Hippocampal formation (tissue), 2 donors: ENCODE results near the gene VPS26A.

Source experiments
- DNase-seq, 2 donors: peaks; one replicate each; lab custom pipeline; 2025; lab: John Stamatoyannopoulos, UW

VPS26A gene

DNA sequence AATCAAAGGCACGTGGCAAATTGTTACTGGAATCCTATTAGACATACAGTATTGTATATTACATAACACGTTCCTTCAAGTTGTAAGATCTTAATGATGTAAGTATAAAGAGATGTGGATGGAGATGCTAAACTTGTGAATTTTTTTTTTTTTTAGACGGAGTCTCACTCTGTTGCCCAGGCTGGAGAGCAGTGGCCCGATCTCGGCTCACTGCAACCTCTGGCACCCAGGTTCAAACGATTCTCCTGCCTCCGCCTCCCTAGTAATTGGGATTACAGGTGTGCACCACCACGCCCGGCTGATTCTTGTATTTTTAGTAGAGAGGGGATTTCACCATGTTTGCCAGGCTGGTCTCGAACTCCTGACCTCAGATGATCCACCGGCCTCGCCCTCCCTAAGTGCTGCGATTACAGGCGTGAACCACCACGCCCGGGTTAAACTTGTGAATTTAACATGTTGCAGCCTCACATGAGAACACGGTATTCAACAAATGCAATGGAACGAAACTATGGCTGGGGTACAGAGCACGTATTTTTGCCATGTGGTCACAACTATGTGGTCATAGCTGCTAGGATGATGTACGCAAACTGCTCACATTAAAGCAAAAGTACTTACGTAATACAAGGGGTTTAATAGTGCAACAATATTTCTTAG lies 55.2 kb downstream of the VPS26A start:
- no peak for DNase-seq

DNA sequence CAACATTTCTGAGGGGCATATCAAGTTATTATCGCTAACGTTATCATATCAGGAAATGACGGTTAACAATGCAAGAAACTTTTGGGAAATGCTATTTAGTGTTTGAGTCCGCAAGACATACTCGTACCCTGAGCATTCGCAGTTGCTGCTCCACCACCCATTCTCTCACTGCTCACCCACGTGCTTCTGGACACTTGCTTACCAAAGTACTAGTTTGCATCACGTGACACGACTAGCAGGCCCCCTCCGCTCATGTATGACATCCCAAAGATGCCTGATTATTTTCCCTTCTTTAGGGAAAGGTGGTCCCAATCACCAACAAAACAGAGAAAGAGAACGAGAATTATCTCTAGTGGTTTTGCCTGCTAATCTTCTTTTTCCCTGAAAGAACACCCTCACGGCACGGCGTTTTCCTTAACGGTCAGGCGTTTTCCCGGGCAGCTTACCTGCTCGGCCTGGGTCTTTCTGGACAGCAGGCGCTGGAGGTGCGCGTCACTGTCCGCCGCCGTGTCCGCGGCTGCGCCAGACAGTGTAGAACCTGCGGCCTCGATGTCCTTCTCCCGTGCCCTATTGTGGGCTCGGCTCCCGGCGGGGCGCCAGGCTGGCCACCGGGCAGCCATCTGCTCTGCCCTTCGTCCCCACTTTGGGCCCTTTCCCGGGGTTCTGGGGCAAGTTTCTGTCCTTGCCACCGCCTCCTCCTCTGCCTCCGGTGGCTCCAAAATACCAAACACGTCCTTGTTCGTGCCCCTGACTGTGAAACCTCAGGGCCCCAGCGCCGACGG lies 56.0 kb downstream of the VPS26A start, which contains the start of gene SUPV3L1:
TSS of gene SUPV3L1 (plus strand) at position 492 of the 782 bp plus-strand sequence. CDS start at position 550, 58 bp downstream.
- peak; percentile 88 to 99 for DNase-seq

DNA sequence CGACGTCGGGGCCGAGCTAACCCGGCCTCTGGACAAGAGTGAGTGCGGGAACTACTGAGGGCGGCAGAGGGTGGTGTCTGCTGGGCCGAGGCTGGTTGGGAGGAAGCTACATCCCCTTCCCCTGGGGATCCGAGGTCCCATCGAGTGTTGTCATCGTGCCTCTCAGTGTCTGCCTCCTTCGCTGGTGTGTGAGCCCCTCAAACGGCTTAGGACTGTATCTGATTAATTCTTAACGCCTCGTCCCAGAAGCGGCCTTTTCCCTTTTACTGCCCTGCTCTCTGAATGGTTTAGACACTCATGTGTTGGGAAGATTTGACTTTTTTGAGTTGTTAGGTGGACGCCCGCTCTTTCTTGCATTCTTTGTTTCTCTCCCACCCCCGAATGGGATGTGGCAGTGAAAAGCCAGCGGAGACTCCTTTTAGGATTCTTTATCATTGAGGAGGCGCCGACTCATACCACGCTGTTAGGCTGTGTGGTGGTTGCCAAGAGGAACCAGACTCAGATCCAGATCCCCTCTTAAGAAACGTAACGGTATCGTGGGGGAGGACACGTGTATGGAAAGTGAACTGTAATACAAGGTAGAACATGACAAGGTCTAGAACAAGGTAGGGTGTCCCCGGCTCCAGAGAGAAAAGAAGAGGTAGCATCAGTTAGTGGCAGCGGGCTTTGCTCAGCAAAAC lies 56.7 kb downstream of the VPS26A start:
- no peak for DNase-seq

DNA sequence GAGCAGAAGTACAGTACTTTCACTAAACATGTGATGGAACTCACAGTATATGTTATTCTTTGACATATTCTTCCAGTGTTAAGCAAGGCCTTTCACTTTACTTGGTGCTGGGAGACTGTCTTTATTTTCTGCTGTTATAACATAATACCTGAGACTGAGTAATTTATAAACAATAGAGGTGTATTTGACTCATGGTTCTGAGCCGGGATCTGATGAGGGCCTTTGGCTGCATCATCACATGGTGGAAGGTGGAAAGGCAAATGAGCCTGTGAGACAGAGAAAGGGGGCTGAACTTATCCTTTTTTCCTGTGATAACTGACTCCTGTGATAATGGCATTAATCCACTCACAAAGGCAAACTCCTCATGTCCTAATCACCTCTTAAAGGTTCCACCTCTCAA lies 57.5 kb downstream of the VPS26A start:
- no peak for DNase-seq

DNA sequence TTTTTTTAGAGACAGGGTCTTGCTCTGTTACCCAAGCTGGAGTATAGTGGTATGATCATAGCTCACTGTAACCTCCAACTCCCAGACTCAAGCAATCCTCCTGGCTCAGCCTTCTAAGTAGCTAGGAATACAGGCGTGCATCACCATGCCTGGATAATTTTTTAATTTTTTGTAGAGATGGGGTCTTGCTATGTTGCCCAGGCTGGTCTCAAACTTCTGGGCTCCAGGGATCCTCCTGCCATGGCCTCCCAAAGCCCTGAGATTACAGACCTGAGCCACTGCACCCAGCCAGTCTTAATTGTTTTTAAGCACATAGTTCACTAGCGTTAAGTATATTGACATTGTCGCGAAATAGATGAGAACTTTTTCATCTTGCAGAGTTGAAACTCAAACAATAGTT lies 58.0 kb downstream of the VPS26A start:
- DNase-seq: no peak

DNA sequence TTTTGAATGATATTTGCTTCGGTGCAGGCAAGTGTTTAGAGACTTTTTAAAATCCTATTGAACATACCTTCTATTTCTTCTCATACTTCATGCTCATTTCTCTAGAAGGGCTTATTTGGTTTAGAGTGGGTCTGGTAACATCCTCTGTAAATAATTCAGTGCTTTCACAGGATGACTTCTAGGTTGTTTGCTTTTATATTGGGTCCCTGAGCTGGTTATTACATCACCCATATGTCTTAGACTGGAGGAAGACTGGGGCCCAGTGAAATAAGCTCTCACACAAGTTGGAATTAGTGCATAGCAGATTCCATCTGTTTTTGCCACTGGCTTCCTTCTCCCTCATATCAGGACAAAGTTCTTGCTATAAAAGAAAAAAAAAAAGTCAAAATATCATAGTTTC lies 62.5 kb downstream of the VPS26A start:
- no peak for DNase-seq

DNA sequence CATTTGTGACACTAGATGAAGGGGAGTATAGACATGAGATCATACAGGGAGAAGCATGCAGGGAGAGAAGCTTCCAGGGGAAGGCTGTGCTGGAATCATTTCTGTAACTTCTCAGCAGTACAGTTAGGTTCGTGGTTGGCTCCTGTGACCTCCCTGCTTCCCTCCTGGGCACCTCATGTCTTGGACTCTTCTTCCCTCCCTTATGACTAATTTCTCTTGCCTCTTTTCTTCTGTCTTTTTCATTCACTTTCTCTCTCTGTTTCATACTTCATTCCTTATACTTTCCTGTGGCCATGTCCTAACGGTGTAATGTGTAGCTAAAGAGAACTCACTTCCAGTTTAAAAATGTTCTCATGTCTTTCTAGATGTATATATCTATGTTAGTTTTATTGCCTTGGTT lies 77.1 kb downstream of the VPS26A start:
- no peak for DNase-seq

DNA sequence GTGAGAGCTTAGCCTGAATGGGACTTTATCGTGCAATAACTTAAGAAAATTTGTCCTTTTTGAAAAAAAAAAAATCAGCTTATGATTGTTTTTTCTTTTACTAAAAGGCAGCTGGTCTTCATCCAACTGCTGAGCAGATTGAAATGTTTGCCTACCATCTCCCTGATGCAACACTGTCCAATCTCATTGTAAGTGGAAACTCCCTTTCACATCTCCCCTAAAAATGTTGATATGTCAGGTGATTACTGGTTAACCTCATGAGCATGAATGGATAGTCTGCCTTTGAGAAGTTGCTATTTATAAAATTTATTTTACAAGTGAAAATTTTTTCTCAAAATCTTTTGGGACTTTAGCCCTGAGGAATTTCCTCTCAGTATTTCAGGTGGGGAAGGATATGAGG lies 78.4 kb downstream of the VPS26A start:
- no peak for DNase-seq

DNA sequence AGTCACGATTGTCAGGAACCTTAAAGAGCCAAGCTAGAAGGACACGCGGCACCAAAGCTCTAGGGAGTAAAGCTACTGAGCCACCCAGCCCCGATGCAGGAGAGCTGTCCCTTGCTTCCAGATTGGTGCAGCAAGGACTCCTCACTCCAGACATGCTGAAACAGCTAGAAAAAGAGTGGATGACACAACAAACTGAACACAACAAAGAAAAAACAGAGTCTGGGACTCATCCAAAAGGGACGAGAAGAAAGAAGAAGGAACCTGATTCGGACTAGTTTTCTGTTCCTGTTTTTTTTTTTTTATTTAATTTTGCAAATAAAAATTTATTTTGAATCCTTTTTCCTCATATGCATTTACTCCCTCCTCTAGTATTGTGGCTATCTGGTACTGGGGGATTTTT lies 84.8 kb downstream of the VPS26A start:
- no peak for DNase-seq

DNA sequence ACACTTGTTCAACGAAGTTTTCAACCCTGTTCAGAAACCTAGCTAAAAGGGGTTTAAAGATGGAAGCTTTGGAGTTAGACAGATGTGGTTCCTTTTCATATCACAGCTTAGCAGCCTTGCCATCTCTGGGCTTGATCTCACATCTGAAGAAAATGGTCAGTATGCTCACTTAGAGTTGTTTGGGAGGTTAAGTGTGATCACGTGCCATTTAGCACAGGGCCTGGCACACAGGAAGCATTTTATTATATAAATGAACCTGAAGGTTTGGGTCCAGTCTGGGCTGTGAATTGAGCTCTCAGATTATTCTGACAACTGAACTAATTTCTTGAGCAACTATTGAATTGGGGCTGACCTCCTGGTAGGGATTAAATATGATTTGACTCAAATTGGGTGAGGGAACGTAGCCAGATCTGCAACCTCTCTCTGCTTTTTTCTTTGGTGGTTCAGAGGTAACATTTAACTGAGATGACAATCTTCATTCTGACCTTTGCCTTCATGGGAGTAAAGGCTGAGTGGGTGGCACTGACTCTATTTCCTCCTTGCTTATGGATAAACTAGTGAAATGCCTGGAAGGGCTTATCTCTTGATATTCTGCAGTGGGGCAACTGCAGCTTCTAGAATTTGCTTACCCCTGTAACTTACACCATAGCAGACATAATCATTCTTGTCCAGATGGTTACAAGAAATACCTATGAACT lies 86.0 kb downstream of the VPS26A start:
- no peak for DNase-seq

DNA sequence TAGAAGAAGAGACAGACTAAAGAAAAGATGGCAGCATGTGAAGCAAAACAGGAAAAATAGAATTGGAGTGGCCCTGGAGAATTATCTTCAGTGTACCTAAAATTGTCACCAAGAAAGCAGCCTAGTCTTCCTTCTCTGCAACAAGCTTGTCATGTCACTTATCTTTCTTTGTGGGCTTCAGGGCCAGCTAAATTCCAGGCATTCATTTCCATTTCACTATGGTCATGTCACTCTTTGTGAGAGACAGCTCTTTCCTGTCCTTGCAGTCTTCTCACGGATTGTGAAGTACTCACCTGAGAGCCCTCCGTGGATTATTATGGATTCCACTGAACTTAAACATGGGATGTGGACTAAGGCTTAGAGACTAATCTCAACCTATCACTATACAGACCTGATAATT lies 87.1 kb downstream of the VPS26A start:
- no peak for DNase-seq

DNA sequence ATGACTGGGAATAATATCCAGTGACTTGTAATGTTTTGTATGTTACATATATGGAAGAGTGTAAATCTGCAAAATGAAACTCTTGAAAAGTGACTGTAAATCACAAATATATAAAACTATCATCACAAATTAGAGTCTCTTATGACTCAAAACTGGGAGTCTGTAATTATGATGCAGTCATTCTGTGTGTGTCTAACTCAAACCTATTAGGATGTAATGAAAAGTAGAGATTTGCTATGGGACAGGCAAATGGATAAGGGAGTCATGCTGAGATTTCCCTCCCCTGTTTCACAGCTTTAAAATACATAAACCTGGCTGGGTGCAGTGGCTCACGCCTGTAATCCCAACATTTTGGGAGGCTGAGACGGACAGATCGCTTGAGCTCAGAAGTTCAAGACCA lies 87.5 kb downstream of the VPS26A start:
- DNase-seq: no peak

DNA sequence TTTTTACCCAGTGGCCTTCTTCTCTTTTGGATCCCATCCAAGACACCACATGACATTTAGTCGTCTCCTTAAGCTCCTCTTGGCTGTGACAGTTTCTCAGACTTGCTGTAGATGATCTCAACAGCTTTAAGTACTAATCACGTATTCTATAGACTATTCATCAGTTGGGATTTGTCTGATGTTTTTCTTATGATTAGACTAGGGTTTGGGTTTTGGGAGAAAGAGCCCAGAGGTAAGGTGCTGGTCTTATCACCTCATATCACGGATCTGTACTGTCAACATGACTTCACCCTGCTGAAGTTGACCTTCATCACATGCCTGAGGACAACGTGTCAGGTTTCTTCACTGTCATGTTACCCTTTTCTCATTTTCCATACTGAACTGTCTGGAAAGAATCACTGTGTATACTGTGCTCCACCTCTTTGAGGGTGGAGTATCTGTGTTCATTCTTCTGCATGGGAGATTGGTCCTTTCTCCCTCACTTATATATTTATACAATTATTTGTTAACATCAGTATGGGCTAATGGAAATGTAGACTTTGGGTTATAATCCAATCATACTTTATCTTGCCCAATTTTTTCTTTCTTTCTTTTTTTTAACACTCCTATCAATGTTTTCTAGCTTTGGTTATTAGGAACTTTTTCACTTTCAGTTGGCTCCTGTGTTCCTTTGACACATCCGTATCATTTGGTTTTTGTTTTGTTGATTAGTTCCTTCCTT lies 89.8 kb downstream of the VPS26A start:
- DNase-seq: no peak

DNA sequence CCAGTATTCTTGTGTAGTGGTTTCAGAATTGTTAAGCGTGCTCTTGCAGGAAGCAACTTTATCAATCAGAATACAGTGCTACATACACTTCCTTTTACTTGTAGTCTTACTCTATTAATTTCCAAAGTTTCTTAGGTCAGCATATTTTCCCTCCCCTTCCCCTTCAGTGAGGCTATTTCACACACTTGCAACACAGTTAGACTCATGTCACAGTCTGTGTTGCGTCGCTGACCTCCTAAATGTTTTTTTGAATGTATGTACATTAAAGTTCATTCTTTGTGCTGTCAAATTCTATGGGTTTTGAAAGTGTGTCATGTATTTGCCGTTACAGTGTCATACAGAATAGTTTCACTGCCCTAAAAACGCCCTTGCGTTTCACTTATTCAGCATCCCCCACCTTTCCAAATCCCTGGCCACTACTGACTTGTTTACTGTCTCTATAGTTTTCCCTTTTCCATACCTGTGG lies 90.7 kb downstream of the VPS26A start:
- no peak for DNase-seq

DNA sequence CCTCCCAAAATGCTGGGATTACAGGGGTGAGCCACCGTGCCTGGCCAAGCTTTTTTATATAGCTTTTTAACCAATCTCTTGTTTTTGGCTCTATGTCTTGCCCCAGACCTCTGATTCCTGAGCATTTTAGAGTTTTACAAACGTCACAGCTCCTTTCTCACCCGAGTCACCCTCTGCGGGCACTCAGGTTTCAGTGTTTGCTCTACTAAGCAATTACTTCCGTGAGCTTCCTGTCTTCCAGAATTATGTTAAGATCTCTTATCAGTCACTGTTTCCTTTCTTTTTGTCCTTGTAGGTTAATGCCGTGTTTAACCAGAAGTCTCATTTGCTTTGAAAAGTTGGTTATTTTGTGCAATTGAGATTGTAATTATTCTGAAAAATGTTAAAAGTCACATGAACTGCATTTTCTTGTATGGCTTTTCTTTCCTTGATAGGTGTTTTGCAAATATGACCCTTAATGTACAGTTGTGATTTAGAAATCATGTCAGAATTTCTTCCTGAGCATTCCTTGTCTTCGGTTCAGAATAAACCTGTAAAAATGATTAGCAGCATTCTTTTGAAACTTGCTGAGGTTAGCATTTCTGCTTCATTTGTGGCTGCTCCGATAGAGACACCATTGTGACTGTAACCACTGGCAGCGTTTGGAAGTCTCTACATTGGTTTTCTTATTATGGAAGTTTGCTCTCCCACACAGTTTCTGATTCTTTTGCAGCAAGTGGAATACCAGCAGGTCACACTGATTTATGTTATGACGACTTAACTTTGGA lies 91.6 kb downstream of the VPS26A start:
- no peak for DNase-seq

DNA sequence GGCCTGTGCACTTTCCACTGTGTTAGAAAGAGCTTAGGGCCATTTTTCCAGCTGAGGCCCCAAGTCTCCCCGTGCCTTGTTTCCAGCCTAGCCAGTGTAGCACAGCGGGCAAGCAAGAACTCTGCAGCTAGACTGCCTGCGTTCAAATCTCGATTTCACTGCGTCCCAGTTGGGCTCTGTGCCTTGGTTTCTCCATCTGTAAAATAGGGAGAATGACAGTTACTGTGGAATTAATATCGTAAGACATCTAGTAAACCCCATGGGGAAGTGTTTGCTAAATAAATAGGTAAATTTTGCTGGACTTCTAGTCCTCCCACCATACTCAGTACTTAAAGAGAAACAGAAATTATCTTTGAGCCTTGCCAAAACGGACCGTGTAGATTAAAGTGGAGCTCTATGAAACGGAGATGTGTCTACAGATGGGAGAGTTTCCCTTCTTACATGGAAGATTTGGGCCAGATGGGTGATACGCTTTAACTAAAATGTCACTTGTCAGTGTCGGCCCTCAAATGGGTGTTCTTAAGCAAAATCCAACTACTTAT lies 92.7 kb downstream of the VPS26A start:
- DNase-seq: no peak

DNA sequence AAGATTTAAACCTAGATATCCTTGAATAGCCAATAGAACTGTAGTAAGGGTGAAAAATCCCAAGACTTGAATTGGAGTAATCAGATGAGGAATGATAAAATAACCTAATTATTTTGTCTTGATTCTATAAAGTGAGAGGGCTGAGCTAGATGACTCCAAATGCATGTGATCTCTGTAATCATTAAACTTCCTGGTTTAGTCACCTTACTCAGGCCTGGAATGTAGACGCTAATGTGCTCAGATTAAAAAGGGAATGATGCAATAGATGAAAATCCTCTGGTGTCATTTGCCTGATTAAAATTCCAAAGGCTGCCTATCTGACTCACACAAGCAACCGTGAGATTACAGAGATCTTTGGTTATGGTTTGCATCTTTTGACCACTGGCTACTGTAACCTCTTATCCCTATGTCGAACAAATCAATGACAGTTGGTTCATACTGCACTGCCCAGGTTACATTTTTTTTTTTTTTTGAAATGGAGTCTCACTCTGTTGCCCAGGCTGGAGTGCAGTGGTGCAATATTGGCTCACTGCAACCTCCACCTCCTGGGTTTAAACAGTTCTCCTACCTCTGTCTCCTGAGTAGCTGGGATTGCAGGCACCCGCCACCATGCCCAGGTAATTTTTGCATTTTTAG lies 93.3 kb downstream of the VPS26A start:
- no peak for DNase-seq

DNA sequence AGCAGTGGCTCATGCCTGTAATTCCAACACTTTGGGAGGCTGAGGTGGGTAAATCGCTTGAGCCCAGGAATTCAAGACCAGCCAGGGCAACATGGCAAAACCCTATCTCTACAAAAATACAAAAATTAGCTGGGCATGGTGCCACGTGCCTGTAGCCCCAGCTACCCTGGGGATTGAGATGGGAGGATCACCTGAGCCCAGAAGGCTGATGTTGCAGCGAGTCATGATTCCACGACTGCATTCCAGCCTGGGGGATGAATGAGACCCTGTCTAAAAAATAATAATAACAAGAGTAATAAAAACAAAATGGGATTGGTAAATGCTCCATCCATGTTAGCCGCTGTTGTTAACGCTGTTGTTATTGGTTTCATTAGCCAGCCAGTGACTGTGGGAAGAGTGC lies 94.9 kb downstream of the VPS26A start:
- no peak for DNase-seq

DNA sequence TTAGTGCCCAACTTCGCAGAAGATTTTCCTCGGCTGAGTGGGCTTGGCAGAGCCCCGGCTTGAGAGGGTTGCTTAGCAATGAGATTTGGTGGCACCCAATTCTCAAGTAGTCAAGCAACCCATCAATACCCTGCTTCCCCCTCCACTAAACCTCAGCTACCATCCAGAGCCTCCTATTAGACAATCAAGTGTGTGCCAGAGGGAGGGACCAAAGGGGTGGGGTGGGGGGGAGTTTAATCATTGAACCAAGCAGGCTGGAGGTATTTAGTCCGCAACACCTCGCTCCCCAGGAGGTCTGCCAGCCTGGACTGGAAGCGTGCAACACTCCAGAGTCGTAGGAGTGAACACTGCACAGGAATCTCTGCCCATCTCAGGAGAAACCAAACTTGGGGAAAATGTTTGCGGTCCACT lies 96.1 kb downstream of the VPS26A start, which contains the start of gene HKDC1:
TSS of gene HKDC1 (plus strand) at position 292 of the 411 bp plus-strand sequence. CDS start at position 396, 104 bp downstream.
- no peak for DNase-seq

DNA sequence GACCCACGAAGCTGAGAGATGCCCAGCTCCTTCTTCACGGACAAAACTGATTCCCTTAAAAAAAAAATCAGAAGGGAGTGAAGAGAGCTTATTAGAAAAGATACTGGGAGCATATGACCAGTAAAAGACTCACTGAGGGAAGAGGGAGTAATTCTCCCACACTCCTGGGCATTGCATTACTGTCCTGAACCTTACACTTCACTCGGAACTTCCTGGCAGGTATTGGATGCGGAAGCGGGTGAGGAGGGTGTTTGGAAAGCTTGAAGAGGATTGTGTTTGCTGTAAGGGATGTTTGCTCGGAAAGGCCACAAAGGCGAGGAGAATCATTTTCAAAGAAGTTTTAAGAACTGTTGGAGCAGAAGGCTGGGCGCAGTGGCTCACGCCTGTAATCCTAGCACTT lies 96.5 kb downstream of the VPS26A start:
- no peak for DNase-seq
